Omental fat pad (tissue), 4 donors: ENCODE results near the gene GPR155. TPM values are rescaled to one million over a fixed set of nuclear protein-coding genes. Genes with fewer than 3 reads are reported as not detected.

Experiments
- ATAC-seq: fragments of 150-250 bp; one replicate; pipeline ENCODE4 v1.9.1; 2016; ENCODE audit warnings: mild to moderate bottlenecking, moderate library complexity; ENCODE audit not compliant: low FRiP score
- DNase-seq: peaks from one replicate; pipeline ENCODE4 v3.0.0-alpha.2; 2019; ENCODE audit warnings: low spot score
- CTCF ChIP-seq, 3 donors: fragments of 450-650 bp; IDR thresholded peaks; one replicate each; pipeline ENCODE4 v1.5.1; 2016 to 2017; ENCODE audit warnings: antibody characterized with exemption in 3 of 3, mild to moderate bottlenecking in 3 of 3, moderate library complexity in 2 of 3
- total RNA-seq, 4 donors: library from RNA; depleted of rRNA; stranded (reverse); fragments of >200 nt; gene quantifications; one replicate each; pipeline ENCODE4 v1.1.0, GENCODE V29; 2016

Gene GPR155
- total RNA-seq, 4 donors from 2014 or later, result 3.6 to 8.0 (median 6.2) TPM

GRCh38 chr2:174449033-174449432, 37.8 kb downstream of the GPR155 start:
- no peak for TF ChIP-seq CTCF (IDR thresholded peaks at IDR 0.05)
- no peak for DNase-seq
- ATAC-seq, result no peak

- DNase-seq (no peak), ATAC-seq (no peak)
- TF ChIP-seq CTCF (IDR thresholded peaks at IDR 0.05), result no peak
Observed at GRCh38 chr2:174446531-174446930, 40.3 kb downstream of the GPR155 start.

GRCh38 chr2:174445248-174445647, 41.6 kb downstream of the GPR155 start:
- TF ChIP-seq CTCF (IDR thresholded peaks at IDR 0.05), result no peak
- no peak for ATAC-seq
- DNase-seq, result no peak

GRCh38 chr2:174444761-174445160, 42.1 kb downstream of the GPR155 start:
- no peak for ATAC-seq
- no peak for TF ChIP-seq CTCF (IDR thresholded peaks at IDR 0.05)
- no peak for DNase-seq

- DNase-seq, result no peak
- ATAC-seq, result peak; percentile 75
- no peak for TF ChIP-seq CTCF (IDR thresholded peaks at IDR 0.05)
Observed at GRCh38 chr2:174442546-174443510, 44.0 kb downstream of the GPR155 start.

- ATAC-seq, result no peak
- TF ChIP-seq CTCF (IDR thresholded peaks at IDR 0.05), result no peak
- DNase-seq, result no peak
Observed at GRCh38 chr2:174439950-174440349, 46.9 kb downstream of the GPR155 start.

- no peak for TF ChIP-seq CTCF (IDR thresholded peaks at IDR 0.05)
- DNase-seq (no peak), ATAC-seq (no peak)
Observed at GRCh38 chr2:174439323-174439722, 47.5 kb downstream of the GPR155 start.
